PC-9 (cell line): Measurements from ENCODE around the gene ARL10.

Experiments
- CTCF ChIP-seq: fragments of 200-600 bp; sonication (generic); conservative IDR thresholded peaks from 2 replicates; pipeline ENCODE4 v1.6.1; 2017; ENCODE audit warnings: mixed run types, antibody characterized with exemption, mild to moderate bottlenecking, moderate library complexity
- EZH2 ChIP-seq: fragments of 200-600 bp; sonication (generic); IDR thresholded peaks from 2 replicates; pipeline ENCODE4 v1.8.0; 2017; ENCODE audit warnings: antibody characterized with exemption, low read depth

DNA sequence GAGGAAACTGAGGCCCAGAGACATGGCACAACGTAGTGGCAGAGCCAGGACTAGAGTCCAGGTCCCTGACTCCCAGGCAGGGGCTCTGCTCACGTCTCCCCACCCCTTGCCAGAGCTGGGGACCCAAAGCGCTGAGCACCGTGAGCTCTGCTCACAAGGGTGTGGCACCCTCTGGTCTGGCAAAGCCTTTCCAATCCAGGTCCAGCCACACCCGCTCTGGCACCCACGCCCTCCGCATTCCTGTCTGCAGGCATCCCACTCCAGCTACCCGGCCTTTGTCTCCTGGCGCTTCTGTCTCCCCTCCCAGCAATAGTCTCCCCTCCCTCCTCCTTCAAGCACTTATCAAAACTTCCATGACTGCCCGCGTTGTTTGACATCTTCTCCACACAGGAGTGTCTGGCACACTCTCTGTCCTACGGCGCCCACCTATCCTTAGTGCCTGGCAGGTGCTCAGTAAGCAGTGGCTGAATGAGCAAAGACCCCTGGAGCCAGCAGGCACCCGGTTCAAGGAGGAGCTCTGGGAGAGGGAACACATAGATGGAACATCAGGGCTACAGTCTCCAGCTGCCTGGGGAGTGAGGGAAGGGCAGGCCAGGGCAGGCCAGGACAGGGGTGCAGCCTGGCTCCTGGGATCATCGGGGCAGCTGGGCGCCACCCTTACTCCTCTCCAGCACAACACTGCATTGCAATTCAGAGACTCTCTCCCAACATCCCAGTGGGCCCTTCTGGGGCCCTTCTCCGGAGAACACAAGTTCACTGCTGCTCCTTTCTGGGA is 35.3 kb downstream of the ARL10 start:
- TF ChIP-seq EZH2 (no peak), CTCF (no peak)
